M059J (cell line): ENCODE data around the gene DRD1. TPM values are rescaled to one million over a fixed set of nuclear protein-coding genes. Genes with fewer than 3 reads are reported as not detected.
"Not testable (repeated sequence)": the region's sequence is repeated elsewhere in the genome, so short reads cannot be mapped to it uniquely, and the experiment has no call there.

Experiments used
- DNase-seq: peaks from one replicate; pipeline ENCODE4 v3.0.0-alpha.2; 2012; ENCODE audit warnings: low read depth
- total RNA-seq: library from RNA; depleted of rRNA; stranded (reverse); fragments of >200 nt; shearing (Covaris generic); gene quantifications from 2 replicates; pipeline ENCODE4 v1.2.3, GENCODE V29; 2014; rRNA removed

DRD1 gene
- total RNA-seq, 1 experiment from 2014 or later: 0.57 TPM

- no peak for DNase-seq
Measured at GRCh38 chr5:175427762-175428161, 16.2 kb downstream of the DRD1 start.

- DNase-seq: not testable (repeated sequence)
Measured at GRCh38 chr5:175424594-175424993, 19.4 kb downstream of the DRD1 start.

DNA sequence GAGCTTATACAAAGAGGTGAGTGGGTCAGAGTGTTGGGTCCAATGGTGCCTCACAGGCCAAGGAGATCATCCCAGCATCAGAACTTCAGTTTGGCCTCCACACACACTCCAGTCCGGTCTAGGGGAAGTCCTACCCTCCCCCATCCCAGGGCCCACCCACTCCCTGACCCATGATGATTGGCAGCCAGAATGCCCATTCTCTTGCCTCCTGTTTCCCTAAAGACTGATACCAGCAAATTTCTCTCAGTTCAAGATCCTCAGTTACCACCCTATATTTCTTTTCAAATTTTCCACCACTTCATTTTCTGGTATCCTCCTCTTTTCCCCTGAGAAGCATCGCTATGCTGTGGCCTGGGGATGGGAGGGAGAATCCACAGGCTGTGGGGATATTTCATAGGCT lies 21.9 kb downstream of the DRD1 start:
- DNase-seq: no peak

GRCh38 chr5:175420383-175420782 lies 23.6 kb downstream of the DRD1 start:
- DNase-seq: no peak

- no peak for DNase-seq
Measured at GRCh38 chr5:175418251-175418650, 25.7 kb downstream of the DRD1 start.

DNA sequence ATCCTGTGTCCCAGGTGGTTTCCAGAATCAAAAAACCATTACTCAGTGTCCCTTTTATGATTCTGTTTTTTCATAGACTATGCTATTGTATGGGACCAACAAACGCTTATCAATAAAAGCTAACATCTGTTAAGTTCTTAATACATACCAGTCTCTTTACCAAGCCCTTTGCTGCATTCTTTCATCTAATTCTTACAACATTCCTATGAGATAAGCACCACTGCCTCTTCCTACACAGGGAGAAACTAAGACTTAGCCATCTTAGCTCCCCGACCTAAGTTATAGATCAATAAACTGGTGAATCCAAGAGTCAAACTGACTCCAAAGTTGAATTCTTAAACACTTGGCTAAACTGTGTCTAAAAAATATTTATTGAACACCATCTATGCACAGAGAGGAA lies 26.6 kb downstream of the DRD1 start:
- no peak for DNase-seq

- DNase-seq: no peak
Measured at GRCh38 chr5:175415303-175415702, 28.7 kb downstream of the DRD1 start.

- DNase-seq: no peak
Measured at GRCh38 chr5:175410926-175411325, 33.1 kb downstream of the DRD1 start.

- no peak for DNase-seq
Measured at GRCh38 chr5:175406300-175406699, 37.7 kb downstream of the DRD1 start.

DNA sequence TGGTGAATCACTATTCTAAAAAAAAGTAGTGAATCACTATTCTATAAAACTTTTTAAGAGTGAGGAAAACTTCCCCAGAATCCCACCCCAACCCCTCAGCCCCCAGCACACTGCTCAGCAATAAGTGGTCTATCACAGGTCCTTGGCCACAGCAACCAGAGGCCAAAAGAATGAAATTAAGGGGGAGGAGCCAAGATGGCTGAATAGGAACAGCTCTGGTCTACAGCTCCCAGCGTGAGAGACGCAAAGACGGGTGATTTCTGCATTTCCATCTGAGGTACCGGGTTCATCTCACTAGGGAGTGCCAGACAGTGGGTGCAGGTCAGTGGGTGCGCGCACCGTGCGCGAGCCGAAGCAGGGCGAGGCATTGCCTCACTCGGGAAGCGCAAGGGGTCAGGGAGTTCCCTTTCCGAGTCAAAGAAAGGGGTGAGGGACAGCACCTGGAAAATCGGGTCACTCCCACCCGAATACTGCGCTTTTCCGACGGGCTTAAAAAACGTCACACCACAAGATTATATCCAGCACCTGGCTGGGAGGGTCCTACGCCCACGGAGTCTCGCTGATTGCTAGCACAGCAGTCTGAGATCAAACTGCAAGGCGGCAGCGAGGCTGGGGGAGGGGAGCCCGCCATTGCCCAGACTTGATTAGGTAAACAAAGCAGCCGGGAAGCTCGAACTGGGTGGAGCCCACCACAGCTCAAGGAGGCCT lies 46.2 kb downstream of the DRD1 start:
- not testable (repeated sequence) for DNase-seq

- DNase-seq: not testable (repeated sequence)
Measured at GRCh38 chr5:175395430-175395829, 48.6 kb downstream of the DRD1 start.

DNA sequence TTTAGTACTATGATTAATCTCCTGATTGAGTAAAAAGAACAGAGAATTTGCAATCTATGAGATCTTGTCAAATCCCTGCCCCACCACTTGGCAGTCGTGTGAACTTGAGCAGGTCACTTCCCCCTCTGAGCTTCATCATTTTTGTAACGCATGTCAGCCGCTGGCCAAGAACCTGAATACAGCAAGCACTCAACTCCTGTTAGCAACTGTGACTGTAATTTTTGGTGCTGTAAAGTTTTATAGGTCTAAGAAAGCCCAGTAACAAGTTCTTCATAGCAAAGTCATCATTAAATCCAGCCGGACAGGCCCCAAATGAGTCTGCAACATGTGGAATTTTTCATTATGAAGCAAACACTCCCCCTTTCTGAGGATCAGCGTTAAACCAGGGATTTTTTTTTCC lies 49.4 kb downstream of the DRD1 start:
- peak; percentile 18 for DNase-seq

GRCh38 chr5:175393897-175394296 lies 50.1 kb downstream of the DRD1 start:
- DNase-seq: no peak

GRCh38 chr5:175392236-175392635 lies 51.7 kb downstream of the DRD1 start:
- no peak for DNase-seq

DNA sequence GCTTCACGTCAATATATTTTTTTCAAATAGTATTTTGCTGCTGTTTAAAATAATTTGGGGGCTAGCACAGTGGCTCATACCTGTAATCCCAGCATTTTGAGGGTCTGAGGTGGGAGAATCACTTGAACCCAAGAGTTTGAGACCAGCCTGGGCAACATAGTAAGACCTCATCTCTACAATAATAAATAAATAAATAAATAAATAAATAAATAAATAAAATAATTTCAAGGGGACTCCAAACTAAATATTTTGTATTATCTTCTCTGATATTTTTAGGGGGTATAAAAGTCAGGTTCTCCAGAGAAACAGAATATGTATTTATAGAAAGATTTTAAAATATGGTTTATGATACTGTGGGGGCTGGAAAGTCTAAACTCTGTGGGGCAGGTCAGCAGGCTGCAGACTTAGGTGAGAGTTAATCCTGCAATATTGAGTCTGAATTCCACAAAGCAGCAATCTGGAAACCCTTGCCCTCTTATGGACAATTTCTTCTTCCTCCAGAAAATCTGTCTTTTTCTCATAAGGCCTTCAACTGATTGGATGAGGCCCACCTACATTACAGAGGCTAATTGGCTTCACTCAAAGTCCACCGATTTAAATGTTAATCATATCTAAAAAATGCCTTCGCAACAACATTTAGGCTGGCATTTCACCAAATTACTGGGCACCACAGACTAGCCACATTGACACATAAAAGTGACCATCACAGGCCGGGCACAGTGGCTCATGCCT lies 53.5 kb downstream of the DRD1 start:
- DNase-seq: no peak

Other genes with a start within 250 kb of the DRD1 start
- gene SFXN1, start 34.4 kb upstream of the DRD1 start, total RNA-seq: 156 and 162 TPM in 2 replicates
- 0.20 and 0.32 TPM in 2 replicates for gene HRH2, start 213.9 kb upstream of the DRD1 start, total RNA-seq